ENCODE measurements around the gene DNPH1.

DNA sequence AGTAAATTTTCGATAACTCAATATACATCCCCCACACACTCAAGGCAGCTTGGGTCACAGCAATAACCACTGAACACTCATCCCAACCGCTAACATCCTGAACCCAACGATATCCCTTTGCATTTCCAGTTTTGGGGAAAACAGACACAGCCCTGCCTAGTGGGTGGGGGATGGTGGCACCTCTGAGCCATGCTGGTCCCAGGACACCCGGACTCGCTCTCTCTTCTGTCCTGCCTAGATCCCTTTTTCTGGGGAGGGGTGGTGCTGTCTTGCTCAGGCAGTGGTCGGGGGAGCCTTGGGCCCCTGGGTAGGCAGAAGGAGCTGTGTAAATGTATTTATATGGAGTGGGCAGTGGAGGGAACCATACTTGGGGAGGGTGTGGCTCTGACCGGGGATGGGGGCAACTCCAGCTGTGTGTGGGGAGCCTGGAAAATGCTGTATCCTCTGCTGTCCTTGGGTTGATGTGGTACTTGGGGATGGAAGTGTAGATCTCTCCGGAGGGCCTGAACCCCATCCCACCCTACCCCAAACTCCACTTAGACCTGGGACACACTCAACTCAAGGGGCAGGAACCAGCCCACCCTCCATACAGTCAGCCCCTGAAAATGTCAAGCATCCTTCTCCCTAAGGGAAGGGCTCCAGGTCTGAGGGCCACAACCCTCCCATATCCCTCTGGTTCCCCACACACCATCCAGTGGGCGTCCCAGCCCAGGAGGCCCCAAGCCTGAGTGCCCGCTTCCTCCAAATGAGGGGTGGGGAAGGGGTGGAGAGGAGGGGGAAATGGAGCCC lies 45.0 kb upstream of the DNPH1 start:
- TF ChIP-seq CTCF (IDR thresholded peaks at IDR 0.05), result no peak
- no peak for TF ChIP-seq POLR2A (IDR thresholded peaks at IDR 0.05)

Data from body of pancreas (tissue), 4 donors.